Stimulated activated CD4-positive, alpha-beta T cell treated with anti-CD3 and anti-CD28 coated beads, Interleukin-4, amount 100 ng/mL, for 4 hours (primary cell): Measurements from ENCODE around the gene MPV17.
A peak's percentile ranks its signal among the peaks of the same experiment; 100 is the strongest.
"Not testable (repeated sequence)": the region's sequence is repeated elsewhere in the genome, so short reads cannot be mapped to it uniquely, and the experiment has no call there.

Source experiments
- DNase-seq, 2 experiments: peaks; one replicate each; pipeline ENCODE4 v3.0.0-alpha.2; 2020

MPV17 gene

GRCh38 chr2:27296481-27296880 is 26.4 kb downstream of the MPV17 start:
- no peak for DNase-seq

GRCh38 chr2:27294928-27295327 is 28.0 kb downstream of the MPV17 start:
- no peak for DNase-seq

- DNase-seq = no peak
Measured at GRCh38 chr2:27291865-27292264, 31.0 kb downstream of the MPV17 start.

- no peak for DNase-seq
Measured at GRCh38 chr2:27290549-27290948, 32.3 kb downstream of the MPV17 start.

GRCh38 chr2:27288610-27289009 is 34.3 kb downstream of the MPV17 start:
- no peak for DNase-seq

- DNase-seq = no peak
Measured at GRCh38 chr2:27285481-27285880, 37.4 kb downstream of the MPV17 start.

GRCh38 chr2:27284996-27285395 is 37.9 kb downstream of the MPV17 start:
- DNase-seq = no peak

GRCh38 chr2:27282892-27283291 is 40.0 kb downstream of the MPV17 start:
- DNase-seq = no peak

- DNase-seq = no peak
Measured at GRCh38 chr2:27281855-27282559, 40.9 kb downstream of the MPV17 start, which contains the start of gene TRIM54. TRIM54 (plus strand) TSS chr2:27282429; CDS start chr2:27282732, 303 bp downstream.

GRCh38 chr2:27281442-27281841 is 41.5 kb downstream of the MPV17 start:
- DNase-seq = no peak

GRCh38 chr2:27280826-27281225 is 42.1 kb downstream of the MPV17 start:
- DNase-seq = no peak

GRCh38 chr2:27278010-27278409 is 44.9 kb downstream of the MPV17 start:
- DNase-seq = no peak

- DNase-seq = no peak
Measured at GRCh38 chr2:27275211-27276150, 47.4 kb downstream of the MPV17 start, which contains the start of gene DNAJC5G. DNAJC5G (plus strand) TSS chr2:27275433; CDS start chr2:27276729, 1,296 bp downstream.

- not testable (repeated sequence) for DNase-seq
Measured at GRCh38 chr2:27272537-27273522, 50.1 kb downstream of the MPV17 start.

- no peak for DNase-seq
Measured at GRCh38 chr2:27271631-27272340, 51.1 kb downstream of the MPV17 start.

- no peak for DNase-seq
Measured at GRCh38 chr2:27270670-27271069, 52.2 kb downstream of the MPV17 start.

GRCh38 chr2:27270131-27270530 is 52.8 kb downstream of the MPV17 start:
- DNase-seq = no peak

GRCh38 chr2:27268296-27268695 is 54.6 kb downstream of the MPV17 start:
- DNase-seq = not testable (repeated sequence)

- no peak for DNase-seq
Measured at GRCh38 chr2:27265536-27265870, 57.4 kb downstream of the MPV17 start.

- DNase-seq = peak; percentile 55 to 66
Measured at GRCh38 chr2:27264753-27265535, 58.0 kb downstream of the MPV17 start.

GRCh38 chr2:27264253-27264752 is 58.6 kb downstream of the MPV17 start:
- peak in 1 of 2 experiments; percentile 23 for DNase-seq
